Fibroblast of peridontal ligament (primary cell): ENCODE data around the gene SCGN.

ENCODE experiments used
- DNase-seq: peaks from one replicate; pipeline ENCODE4 v3.0.0-alpha.2; 2010; ENCODE audit errors: extremely low read depth

SCGN gene

GRCh38 chr6:25685896-25686295, 33.9 kb downstream of the SCGN start:
- no peak for DNase-seq

DNA sequence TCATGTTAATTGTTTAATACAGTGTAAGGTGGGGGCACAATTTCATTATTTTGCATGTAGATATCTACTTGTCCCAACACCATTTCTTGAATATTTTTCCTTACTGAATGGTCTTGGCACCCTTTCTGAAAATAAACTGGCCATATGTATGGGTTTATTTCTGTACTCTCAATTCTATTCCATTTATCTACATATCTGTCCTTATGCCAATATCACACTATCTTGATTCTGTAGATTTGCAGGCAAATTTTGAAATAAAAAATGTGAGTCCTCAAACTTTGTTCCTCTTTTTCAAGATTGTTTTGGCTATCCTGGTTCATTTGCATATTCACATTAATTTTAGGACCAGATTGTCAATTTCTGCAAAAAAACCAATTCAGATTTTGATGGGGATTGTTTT, 34.8 kb downstream of the SCGN start:
- no peak for DNase-seq

DNA sequence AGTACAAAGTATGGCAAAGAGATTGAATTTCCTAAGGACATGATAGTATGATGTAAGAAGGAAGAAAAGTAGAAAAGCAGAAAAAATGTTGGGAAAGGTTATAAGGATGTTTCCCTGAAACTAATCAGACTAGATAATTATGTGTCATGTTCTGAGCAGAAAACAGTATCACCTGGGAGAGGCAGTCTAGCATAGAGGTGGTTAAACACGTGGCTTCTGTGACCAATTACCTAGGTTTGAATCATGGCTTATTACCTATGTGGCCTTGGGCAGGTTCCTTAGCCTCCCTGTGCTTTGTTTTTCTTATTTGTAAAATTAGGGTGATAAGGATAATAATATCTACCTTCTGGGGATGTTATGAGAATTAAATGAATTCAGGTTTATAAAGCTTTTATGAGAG, 38.0 kb downstream of the SCGN start:
- DNase-seq = no peak

- no peak for DNase-seq
These were observed 39.9 kb downstream of the SCGN start for GRCh38 chr6:25691894-25692293.

DNA sequence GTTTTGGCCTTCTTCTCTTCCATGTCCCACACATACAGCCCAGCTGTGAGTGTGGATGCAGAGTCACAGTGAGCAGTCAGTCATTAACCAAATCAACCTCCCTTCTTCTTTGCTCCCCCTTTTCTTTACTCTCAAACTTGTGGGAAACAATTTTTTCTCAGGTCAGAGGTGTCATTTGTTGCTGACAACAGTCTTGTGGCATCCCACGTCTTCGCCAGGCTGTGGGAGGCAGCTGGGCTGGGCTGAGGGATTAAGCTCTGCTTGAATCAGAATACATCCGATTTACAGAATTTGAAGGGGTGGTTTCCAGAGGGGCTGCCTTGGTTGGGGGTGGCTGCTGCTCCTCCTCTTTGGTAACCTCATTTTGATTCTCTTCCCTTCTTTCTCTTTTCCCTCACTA, 40.5 kb downstream of the SCGN start:
- DNase-seq = no peak

GRCh38 chr6:25694366-25694765, 42.4 kb downstream of the SCGN start:
- DNase-seq = no peak

DNA sequence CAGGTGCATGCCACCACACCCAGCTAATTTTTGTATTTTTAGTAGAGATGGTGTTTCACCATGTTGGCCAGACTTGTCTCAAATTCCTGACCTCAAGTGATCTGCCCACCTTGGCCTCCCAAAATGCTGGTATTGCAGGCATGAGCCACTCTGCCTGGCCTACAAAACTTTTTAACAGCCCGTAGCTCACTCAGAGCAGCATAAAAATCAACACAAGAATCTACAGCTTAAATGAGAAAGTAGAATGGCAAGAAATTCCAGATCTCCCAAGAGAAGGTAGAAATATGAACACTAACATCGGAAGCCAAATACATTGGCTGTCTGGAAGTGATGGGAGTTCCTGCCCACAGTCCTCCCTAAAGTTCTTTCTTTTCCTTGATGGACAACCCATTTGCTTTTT, 43.7 kb downstream of the SCGN start:
- DNase-seq = no peak

DNA sequence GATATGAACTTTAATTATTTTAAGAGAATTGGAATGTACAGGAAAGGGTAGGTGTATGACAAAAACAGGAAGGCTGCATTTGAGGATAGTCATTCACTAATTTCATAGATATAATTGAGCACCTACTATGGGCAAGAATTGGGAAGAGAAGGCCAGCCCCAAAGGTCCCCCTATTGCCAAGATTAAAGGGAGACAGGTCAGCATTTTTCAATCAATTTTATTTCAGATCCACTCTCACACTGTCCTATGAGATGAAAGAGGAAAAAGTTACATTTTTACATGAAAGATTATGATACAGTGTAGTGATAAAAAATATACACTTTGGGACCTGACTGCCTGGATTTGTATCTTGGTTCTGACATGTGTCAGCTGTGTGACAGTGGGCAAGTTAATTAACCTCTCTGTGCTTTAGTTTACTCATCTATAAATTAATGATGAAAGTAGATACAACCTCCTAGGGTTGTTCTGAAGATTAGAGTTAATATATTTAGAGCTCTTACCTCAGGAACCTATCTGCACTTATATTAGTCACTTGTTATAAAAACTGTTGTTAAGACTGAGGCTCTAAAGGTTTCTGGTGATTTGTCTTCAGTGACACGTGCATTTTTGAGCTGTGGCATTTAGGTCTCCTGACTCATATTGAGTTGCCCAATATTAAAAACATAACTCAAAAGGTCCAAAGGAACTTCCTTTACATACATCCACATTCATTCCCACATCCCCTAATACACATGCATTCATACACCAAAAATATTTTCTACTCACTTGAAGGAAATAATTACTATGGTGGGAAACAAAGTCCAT, 45.7 kb downstream of the SCGN start:
- no peak for DNase-seq

DNA sequence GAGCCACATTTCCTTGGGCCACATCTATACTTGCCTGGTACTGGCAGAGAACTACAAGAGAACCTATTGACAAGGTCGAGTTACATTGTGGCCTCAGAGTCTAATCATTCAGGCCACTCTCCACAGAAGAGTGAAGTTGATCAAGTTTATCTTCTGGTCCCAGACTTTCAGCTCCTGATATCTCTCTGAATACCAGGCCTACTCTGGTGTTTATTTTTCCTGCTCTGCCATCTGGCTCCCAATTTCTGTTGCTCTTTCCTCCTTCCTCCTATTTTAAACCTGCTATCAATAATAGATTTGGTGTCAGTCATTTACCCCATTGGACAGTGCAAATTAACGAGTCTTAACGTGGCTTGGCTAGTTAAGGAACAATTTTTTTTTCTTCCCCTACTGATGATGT, 46.6 kb downstream of the SCGN start:
- no peak for DNase-seq

- no peak for DNase-seq
These were observed 47.6 kb downstream of the SCGN start for GRCh38 chr6:25699649-25700048.

DNA sequence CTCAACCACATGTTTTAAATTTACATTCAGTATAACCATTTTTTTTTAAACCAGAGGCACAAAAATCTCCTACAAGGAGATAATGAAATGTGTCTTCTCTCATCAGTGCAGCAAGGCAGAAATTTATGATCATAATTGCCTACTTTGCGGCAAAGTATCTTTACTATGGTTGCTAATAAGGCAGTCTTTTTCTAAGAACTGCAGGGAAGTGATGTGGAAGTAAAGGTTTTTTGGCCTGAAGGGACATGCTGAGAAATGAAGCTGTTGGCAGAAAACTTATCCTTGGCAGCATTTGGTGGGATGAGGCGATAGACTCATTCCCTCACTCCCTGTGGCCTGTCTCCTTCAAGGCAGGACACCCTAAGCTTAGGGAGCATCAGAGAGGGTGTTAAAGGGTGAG, 48.7 kb downstream of the SCGN start:
- DNase-seq = no peak

- no peak for DNase-seq
These were observed 49.8 kb downstream of the SCGN start for GRCh38 chr6:25701807-25702206.

GRCh38 chr6:25703005-25703404, 51.0 kb downstream of the SCGN start:
- no peak for DNase-seq

- no peak for DNase-seq
These were observed 52.0 kb downstream of the SCGN start for GRCh38 chr6:25704001-25704400.

GRCh38 chr6:25706314-25707014, 54.4 kb downstream of the SCGN start:
- DNase-seq = no peak

DNA sequence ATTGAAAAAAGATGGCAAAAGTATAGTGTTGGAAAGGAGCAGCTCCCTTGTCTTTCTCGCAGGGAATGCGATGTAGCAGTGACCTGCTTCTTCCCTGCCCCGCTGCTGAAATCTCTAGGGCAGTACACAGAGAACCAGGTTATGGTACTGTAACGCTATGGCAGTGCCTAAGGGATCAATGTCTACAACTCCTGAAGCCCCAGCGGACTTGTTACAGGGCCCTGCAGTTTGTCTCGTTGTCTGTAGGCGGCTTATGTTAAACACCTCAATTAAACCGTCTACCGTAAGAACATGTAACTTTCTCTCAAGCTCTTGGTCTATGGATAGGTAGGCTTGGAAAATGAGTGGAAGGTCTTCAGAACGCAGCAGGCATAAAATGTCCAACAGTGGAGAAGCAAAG, 57.7 kb downstream of the SCGN start:
- no peak for DNase-seq

DNA sequence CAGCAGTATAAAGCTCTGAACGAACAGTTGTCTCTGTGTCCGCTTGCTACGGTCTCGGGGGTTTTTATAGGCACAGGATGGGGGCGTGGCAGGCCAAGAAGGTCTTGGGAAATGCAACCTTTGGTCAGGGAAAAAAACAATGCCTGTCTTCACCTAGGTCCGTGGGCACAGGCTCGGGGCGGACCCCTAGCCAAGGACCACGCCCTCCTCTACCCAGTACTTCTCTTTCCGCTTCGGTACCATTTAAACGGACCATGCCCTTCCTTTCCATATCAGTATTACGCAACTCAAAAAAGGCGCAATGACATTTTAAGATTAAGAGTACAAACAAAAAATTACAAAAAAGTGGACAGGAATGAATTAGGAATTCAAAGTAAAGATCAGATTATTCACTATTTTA, 58.3 kb downstream of the SCGN start:
- DNase-seq = no peak

GRCh38 chr6:25713824-25714223, 61.8 kb downstream of the SCGN start:
- DNase-seq = no peak

GRCh38 chr6:25714765-25715164, 62.8 kb downstream of the SCGN start:
- DNase-seq = no peak

DNA sequence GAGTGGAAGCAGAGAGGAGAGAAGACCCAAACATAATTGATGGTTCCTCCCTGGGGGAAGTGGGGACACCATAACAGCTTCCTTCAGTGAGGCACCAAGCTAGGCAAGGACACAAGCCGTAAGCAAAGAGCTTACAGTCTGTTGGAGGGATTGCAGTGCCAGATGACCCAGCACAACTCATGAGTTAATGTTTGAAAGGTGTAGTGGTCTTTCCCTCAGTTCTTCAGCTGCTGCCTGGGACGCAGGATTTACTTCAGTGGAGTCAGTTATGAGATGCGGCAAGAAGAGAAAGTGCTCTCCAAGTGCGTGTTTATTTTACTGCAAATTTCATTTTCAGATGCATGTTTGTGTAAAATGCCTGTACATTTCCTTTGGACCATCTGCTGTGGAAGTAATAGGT, 63.8 kb downstream of the SCGN start:
- no peak for DNase-seq

DNA sequence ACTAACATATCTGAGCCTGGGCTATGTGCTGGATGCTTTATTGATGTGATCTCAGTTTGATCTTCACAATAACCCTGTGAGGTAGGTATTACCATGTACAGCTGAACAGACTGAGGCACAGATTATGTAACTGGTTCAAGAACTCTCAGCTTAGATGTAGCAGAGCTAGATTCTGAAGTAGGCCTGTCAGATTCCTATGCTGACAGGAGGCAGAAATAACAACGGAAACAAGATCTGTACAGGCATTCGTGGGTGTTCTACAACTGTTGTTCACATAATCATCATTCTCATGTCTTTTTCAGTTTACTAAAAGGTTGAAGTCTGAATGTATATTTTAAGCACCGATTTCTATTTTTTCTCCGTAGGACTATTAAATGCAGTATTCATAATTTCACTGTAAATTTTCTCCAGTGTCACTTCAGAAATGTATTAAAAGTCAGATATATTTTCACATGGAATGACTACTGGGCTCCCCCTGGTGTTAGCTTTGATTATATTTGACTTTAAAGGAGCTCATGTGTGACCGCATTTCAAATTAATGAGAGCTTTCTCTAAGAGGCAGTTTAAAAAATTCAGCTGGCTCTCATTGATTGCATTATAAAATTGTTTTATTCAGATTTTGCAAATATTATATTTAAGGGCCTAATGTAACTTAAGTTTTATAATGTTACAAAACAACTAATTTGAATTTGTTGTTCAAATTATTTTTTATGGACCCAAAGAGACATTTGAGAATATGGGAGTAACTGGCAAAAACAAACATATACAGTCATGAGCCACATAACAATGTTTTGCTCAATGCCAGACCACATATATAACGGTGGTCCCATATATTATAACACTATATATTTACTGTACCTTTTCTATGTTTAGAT, 66.1 kb downstream of the SCGN start:
- peak; percentile 63 for DNase-seq

DNA sequence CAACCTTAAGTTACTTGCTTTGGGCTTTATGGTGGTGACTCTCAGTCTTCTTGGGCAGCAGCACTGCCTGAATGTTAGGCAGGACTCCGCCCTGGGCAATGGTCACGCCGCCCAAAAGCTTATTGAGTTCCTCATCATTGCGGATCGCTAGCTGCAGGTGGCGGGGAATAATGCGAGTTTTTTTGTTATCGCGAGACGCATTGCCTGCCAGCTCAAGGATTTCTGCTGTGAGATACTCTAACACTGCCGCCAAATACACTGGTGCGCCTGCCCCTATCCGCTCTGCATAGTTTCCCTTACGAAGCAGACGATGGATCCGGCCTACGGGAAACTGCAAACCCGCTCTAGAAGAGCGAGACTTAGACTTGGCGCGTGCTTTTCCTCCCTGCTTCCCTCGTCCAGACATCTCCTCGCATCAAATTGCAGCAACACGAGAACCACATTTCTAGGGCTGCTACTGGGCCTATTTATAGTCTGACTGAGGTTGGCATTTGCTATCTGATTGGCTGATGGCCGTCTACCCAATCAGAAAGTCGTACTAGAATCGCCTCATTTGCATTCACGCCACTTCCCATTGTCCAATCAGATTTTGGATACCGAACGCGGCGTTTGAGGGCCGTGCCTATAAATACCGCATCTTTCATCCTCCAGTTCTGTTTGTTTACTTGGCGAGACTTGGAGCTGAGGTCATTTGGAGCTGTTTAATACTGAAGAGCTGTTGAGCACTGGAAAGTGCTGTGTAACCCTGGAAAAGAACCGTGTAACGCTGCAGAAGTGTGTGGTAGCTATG, 74.3 kb downstream of the SCGN start:
- no peak for DNase-seq
